GM11168 (cell line): ENCODE results near the gene MRPL36.

ENCODE experiments used
- in situ Hi-C: fragments of 300-500 bp; cut with MboI; formaldehyde crosslinking; loops from one replicate; pipeline ENCODE4 v1.12.0; 2022; ENCODE audit warnings: low sequenced_read_pairs; ENCODE audit not compliant: unreplicated experiment

The MRPL36 gene

DNA sequence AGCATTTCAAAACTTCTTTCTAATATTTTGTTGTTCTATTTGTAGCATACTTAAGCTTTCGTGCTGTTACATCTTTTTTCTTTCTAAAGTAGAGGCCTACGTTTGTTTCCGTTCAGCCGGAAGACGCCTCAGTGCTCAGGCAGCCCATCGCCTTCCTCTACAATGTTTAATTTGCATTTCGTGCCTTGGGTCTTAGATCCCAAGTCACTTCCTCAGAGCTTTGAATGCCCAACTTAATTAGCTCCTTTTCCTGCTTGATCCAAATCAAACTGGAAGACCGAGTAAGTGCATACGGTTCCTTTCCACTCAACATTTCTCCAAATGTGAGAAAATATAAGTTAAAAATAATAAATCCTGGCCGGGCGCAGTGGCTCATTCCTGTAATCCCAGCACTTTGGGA lies 43.2 kb downstream of the MRPL36 start:
- in situ Hi-C loops = no loop called here

DNA sequence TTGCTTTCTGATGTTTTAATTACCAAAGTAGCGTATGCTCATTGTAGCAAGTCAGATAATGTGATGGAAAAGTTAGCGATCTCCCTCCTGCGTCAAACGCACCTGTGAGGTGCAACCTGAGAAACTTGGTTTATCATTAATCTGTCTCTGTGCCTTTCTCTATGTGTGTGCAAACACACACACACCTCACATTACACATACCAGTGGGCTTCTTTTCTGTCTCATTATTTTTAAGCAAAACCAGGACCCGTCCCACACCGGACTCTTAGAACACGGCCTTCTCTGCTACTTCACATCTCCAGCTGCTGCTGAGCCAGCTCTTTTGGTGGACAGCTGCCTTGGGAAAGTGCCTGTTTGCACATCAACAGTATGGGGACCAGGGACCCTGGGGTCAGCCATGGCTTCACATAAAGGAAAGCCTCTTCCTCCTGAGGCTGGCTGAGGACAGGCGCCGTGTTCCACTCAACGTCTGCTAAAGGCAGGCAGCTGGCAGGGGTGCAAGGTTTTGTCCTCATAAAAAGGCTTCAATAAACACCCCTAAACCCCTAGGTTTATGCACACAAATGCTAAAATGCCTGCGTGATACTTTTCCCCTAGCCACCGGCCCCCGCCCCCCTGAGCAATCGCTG lies 44.2 kb downstream of the MRPL36 start:
- in situ Hi-C loops = no loop called here

DNA sequence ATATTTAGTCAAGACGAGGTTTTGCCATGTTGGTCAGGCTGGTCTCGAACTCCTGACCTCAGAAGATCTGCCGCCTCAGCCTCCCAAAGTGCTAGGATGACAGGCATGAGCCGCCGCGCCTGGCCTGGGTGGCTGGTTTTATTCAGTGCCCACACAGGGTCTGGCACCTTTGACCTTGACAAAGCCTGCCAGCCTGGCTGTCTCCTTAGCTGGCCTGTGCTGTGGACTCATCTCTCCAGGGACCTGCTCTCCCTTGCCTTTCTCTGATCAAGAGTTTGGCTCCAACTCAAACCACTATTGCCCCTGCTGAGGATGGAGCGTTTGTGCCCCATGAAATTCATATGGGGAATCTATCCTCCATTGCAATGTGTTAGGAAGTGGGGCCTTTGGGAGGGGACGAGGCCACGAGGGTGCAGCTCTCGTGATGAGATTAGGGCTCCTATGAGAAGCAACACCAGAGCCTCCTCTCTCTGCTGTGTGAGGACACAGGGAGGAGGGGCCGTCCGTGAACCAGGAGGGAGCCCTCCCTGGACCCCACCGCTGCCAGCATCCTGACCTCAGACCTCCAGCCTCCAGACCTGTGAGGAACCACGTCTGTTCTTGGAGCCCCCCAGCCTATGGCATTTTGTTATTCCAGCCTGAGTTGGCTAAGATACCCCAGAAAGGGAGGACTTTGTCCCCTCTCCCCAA lies 45.0 kb downstream of the MRPL36 start:
- in situ Hi-C loops = no loop called here

DNA sequence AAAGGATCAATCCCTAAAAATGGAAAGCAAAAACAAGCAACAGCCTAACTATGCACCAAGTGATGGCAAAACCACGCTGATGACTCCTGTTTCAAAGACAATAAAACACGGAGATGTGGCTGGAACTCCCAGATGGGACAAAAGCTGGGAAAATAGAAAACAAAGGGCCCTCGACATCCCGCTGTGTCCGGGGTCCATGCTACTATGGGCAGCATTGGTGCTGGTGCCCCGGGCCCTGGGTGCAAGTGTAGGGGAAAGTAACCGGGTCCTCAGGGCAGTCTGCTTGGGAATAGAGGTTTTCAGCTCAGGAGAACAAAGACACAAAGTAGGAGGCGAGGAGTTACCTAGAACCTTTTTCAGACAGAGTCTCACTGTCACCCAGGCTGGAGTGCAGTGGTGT lies 46.1 kb downstream of the MRPL36 start:
- in situ Hi-C loops = no loop called here

DNA sequence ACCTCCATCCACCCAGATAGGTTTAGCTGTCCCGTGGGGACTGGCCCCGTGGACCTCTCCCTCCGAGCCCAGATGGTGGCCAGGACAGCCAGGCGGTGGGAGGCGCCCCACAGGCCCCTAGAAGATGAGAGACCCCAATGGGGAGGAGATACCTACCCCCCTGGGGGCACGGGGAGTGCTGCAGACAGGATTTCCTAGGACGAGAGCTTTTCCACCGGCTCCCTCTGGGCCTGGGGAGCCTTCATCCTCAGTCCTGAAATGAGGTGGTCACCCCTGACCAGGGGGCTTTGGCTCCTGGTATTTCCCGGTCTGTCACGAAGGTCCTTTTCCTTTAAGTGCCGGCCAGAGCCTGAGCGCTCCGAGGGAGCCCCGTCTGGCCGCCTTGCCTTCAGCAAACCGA lies 46.8 kb downstream of the MRPL36 start:
- in situ Hi-C loops = no loop called here

DNA sequence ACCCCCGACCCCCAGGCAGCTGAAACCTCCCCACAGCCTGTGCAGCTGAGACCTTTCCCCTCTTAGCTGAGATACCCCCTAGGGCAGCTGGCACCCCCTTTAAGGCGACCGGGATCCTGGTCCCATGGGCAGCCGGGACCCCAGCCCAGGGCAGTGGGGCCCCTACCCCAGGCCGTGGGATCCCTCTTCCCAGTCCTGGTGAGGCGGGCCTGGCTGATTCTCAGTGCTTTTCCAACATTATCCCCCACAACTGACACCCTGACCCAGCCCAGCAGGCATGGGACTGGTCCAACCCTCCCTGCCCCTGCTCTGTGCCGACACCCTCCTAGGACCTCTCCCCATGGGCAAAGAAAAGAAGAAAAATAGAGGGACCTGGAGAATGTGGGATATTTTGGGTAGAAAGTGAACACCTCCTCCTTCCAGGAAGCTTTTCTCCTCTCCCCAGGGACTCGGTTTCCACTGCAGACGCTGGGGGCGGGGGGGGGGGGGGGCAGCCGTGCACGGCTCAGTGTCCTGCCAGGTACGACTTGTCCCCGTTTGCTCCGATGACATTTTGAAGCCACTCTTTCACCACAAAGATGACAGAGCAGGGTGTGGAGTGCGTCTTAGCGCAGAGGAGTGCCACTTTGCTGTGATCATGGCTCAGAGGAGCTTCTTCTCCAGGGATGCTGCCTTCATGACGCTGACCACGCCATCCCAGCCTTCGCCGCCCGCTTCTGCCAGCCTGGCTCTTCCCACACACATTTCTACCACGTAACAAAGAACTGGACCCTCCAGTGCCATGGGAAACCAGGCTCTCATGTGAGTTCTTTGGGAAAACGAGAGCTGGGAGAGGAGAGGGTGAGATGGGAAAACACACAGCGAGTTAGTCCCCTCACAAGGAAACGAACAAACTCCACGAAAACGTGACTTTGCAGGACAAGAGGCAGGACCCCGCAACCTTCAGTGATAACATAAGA lies 47.5 kb downstream of the MRPL36 start:
- in situ Hi-C loops = no loop called here

DNA sequence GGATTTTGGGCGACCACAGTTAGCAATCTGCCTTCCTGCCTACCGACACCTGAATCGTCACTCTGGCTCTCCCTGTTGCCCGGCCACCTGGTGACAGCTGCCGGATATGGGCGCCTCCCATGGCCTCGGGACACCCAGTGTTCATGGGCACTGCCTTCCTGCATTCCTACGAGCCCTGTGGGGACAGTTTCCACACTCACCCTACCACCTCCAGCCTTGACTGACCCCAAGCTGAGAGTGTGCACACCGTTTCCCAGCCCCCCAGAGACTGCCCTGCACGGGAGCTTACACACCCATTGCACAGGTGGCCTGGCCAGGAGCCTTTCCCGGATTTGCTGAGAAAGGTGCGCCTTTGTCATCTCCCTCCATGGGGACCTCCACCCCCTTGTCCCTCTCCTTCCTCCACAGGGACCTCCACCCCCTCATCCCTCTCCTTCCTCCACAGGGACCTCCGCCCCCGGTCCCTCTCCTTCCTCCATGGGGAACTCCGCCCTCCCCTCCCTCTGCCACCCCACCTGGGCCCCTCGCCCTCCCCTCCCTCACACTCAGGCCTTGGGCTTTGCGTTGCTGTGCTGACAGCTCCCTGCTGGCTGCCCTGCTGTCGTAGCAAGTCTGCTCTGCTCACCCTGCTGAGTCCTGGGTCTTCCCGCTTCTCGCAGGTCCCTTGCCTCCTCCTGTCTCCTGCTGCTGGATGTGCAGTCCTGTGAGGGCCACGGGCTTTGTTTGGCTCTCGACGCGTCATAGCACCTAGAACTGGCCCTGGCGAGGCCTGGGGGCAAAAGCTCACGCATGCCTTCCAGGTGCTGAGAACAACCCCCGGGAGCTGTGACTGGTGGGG lies 48.4 kb downstream of the MRPL36 start:
- in situ Hi-C loops = no loop called here

DNA sequence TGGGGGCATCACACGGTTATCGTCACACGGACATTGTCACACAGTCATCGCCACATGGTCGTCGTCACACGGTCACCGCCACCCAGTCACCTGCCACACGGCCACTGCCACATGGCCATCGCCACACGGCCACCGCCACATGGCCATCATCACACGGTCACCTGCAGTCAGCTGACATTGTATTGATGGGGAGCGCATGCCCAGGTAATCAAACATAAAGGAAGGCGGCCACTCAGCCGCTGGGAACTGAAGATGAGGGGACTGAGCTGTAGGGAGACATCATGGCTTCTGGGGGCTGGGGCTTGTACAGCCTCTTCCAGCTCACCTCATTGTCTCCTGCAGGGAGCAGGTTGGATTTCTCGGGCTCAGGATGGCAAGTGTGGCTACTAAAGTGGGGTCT lies 49.2 kb downstream of the MRPL36 start:
- in situ Hi-C loops = no loop called here

DNA sequence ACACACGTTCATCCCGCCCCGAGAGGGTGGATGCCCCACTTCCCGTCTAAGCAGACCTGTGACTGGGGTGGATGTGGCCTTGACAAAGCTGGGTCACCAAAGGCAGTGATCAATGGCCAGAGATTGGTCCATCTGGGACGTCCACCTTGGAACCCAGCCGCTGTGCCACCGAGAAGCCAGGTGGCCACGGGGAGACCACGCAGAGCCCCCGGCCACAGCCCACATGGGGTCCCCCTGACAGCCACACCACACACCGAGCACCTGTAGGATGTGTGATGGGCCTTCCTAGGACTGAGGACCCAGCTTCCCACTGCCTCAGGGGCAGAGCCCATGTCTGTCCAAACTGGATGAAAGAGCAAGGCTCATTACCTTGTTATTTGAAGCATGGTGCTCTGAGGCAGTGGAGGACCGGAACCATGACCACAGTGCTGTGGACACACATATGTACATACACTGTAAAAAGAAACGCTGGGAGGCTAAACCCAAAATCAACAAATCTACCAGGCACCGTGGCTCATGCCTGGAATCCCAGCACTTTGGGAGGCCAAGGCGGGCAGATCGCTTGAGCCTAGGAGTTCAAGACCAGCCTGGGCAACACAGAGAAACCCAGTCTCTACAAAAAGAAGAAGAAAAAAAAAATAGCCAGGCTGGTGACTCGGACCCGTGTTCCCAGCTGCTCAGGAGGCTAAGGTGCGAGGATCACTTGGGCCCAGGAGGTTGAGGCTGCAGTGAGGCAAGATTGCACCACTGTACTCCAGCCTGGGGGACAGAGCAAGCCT lies 50.1 kb downstream of the MRPL36 start:
- in situ Hi-C loops = loop anchor here (25.0 kb wide), 1 partner anchor 263 kb away; no protein-coding TSS in a partner anchor

DNA sequence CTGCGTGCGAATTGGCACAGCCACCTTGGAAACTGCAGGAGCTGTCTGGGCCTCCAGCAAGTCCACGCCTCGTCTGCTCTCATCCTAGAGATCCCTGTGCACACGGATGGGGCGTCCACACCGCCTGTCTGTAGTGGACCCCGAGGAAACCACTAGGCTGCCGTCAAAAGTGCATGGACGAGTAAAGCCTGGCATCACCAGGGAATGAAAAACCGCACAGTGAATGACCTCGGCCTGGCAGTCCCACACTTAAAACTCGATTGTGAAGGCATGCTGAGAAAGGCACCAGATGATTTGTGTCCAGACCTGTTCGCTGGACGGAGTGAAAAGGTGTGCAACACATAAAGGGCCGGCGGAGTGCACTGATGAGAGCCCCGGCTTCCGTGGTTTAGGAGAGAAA lies 50.8 kb downstream of the MRPL36 start:
- in situ Hi-C loops = loop anchor here (25.0 kb wide), 1 partner anchor 263 kb away; no protein-coding TSS in a partner anchor
